Motor neuron (in vitro differentiated cells): ENCODE data around the gene SMCO2. TPM values are rescaled to one million over a fixed set of nuclear protein-coding genes. Genes with fewer than 3 reads are reported as not detected.

Experiments
- ATAC-seq, 8 experiments: fragments of 200-7000 bp; cut with Tn5 transposase; replicated peaks in 6 of 8; 2 replicates each; pipeline ENCODE4 v1.8.0; 2021; ENCODE audit warnings: mild to moderate bottlenecking in 8 of 8, moderate library complexity in 8 of 8
- H3K27ac ChIP-seq, 2 donors: fragments of 250-450 bp; sonication (Bioruptor Pico); 2 replicates each; pipeline ENCODE4 v1.9.0; 2021; ENCODE audit warnings: antibody characterized with exemption in 2 of 2, mild to moderate bottlenecking in 2 of 2, moderate library complexity in 1 of 2
- H3K4me1 ChIP-seq, 2 donors: fragments of 250-450 bp; sonication (Bioruptor Pico); replicated peaks in 1 of 2; 2 replicates each; pipeline ENCODE4 v1.6.1; 2021; ENCODE audit warnings: antibody characterized with exemption in 2 of 2, mild to moderate bottlenecking in 2 of 2, moderate library complexity in 1 of 2
- H3K4me3 ChIP-seq, 5 donors: fragments of 250-450 bp; sonication (Bioruptor Pico); 2 replicates each; pipeline ENCODE4 v1.9.0; 2021; ENCODE audit warnings: antibody characterized with exemption in 5 of 5, mild to moderate bottlenecking in 5 of 5, moderate library complexity in 4 of 5
- WGBS, 10 experiments: fragments of 450-650 bp; shearing (Covaris generic); methylation state at CpG; one replicate each; pipeline ENCODE4 v1.0.0; 2022; 5-methylcytosine and 5-hydroxymethylcytosine counted together
- in situ Hi-C, 9 experiments: fragments of 400-800 bp; cut with MboI; loops; one replicate each; pipeline ENCODE4 v1.15.0; 2021; ENCODE audit warnings: low sequenced_read_pairs in 9 of 9, low pct_unique_long_range_greater_than_20kb in 2 of 9; ENCODE audit not compliant: unreplicated experiment in 9 of 9
- total RNA-seq, 8 experiments: library from RNA; unstranded; fragments of 300-600 nt; gene quantifications; 2 replicates each; pipeline versions ENCODE4 v1.2.3 to v1.2.4, GENCODE V29; 2022

SMCO2 gene
- total RNA-seq, 8 experiments from 2014 or later, result 0.71 TPM; not detected in 7

- H3K27ac ChIP-seq, result no peak overlapping the region
- 40 to 94% (median 72%) methylated on average over 1 to 2 of the region's 2 CpGs for WGBS, 10 experiments
- no peaks in the 10 kb centered on the region for H3K4me1 ChIP-seq
- H3K4me3 ChIP-seq, result no peak overlapping the region
- no peak for ATAC-seq
- in situ Hi-C loops, result no loop called here
These were observed 44.7 kb downstream of the SMCO2 start for GRCh38 chr12:27491226-27491625.

- Histone ChIP-seq H3K27ac (no peak overlapping the region), H3K4me3 (no peak overlapping the region), H3K4me1 (no peaks in the 10 kb centered on the region)
- peak in 2 of 8 experiments; percentile 17 to 84 for ATAC-seq
- 0 to 93% (median 74%) methylated on average over 1 to 6 of the region's 6 CpGs for WGBS, 10 experiments
- in situ Hi-C loops, result no loop called here
These were observed 46.9 kb downstream of the SMCO2 start for GRCh38 chr12:27493260-27493940.

GRCh38 chr12:27497446-27497845, 50.9 kb downstream of the SMCO2 start:
- 78 to 100% (median 83%) methylated on average over 1 to 3 of the region's 3 CpGs; no CpG with 5 or more reads in 4 of the 10 experiments for WGBS, 10 experiments
- H3K4me1 ChIP-seq, result no peaks in the 10 kb centered on the region
- in situ Hi-C loops, result no loop called here
- no peak overlapping the region for H3K4me3 ChIP-seq
- ATAC-seq, result no peak
- no peak overlapping the region for H3K27ac ChIP-seq

GRCh38 chr12:27498149-27498548, 51.6 kb downstream of the SMCO2 start:
- 61 to 100% (median 90%) methylated on average over 2 to 4 of the region's 4 CpGs; no CpG with 5 or more reads in 2 of the 10 experiments for WGBS, 10 experiments
- in situ Hi-C loops, result no loop called here
- Histone ChIP-seq H3K4me3 (no peak overlapping the region), H3K4me1 (no peaks in the 10 kb centered on the region), H3K27ac (no peak overlapping the region)
- no peak for ATAC-seq

GRCh38 chr12:27498761-27499160, 52.2 kb downstream of the SMCO2 start:
- Histone ChIP-seq H3K4me3 (no peak overlapping the region), H3K4me1 (no peaks in the 10 kb centered on the region), H3K27ac (no peak overlapping the region)
- in situ Hi-C loops, result no loop called here
- no peak for ATAC-seq
- WGBS, 10 experiments, result 8 to 87% (median 80%) methylated on average over 1 to 5 of the region's 5 CpGs

GRCh38 chr12:27499377-27499776, 52.8 kb downstream of the SMCO2 start:
- ATAC-seq, result no peak
- WGBS, 10 experiments, result 93 to 100% (median 100%) methylated on average over 1 to 3 of the region's 3 CpGs; no CpG with 5 or more reads in 1 of the 10 experiments
- in situ Hi-C loops, result no loop called here
- no peak overlapping the region for H3K27ac ChIP-seq
- H3K4me3 ChIP-seq, result no peak overlapping the region
- H3K4me1 ChIP-seq, result no peaks in the 10 kb centered on the region

GRCh38 chr12:27500546-27500945, 54.0 kb downstream of the SMCO2 start:
- peaks cover 0 to under 1% of the 10 kb centered on the region in 2 donors for H3K4me1 ChIP-seq
- in situ Hi-C loops, result no loop called here
- H3K4me3 ChIP-seq, result no peak overlapping the region
- no peak overlapping the region for H3K27ac ChIP-seq
- ATAC-seq, result no peak
- WGBS, 10 experiments, result 36 to 100% (median 94%) methylated on average over 1 to 3 of the region's 3 CpGs; no CpG with 5 or more reads in 1 of the 10 experiments

- peaks cover 0 to 2% of the 10 kb centered on the region in 2 donors for H3K4me1 ChIP-seq
- in situ Hi-C loops, result no loop called here
- no peak overlapping the region for H3K4me3 ChIP-seq
- no peak for ATAC-seq
- no peak overlapping the region for H3K27ac ChIP-seq
- WGBS, 10 experiments, result 80 to 100% (median 93%) methylated on average over 1 to 6 of the region's 6 CpGs; no CpG with 5 or more reads in 1 of the 10 experiments
These were observed 55.5 kb downstream of the SMCO2 start for GRCh38 chr12:27502021-27502435.

GRCh38 chr12:27504507-27504906, 58.0 kb downstream of the SMCO2 start:
- peak in 2 of 8 experiments; percentile 67 to 73 for ATAC-seq
- no peak overlapping the region for H3K27ac ChIP-seq
- WGBS, 10 experiments, result 75 to 100% (median 100%) methylated on average over 1 to 2 of the region's 2 CpGs; no CpG with 5 or more reads in 2 of the 10 experiments
- in situ Hi-C loops, result no loop called here
- no peak overlapping the region for H3K4me3 ChIP-seq
- peaks cover 0 to 2% of the 10 kb centered on the region in 2 donors for H3K4me1 ChIP-seq

GRCh38 chr12:27505109-27505508, 58.6 kb downstream of the SMCO2 start:
- peak in 3 of 8 experiments; percentile 58 to 82 (median 64) for ATAC-seq
- H3K4me1 ChIP-seq, result peaks cover 0 to 2% of the 10 kb centered on the region in 2 donors
- no peak overlapping the region for H3K27ac ChIP-seq
- 0 to 100% (median 60%) methylated on average over 1 to 2 of the region's 2 CpGs; no CpG with 5 or more reads in 1 of the 10 experiments for WGBS, 10 experiments
- H3K4me3 ChIP-seq, result no peak overlapping the region
- in situ Hi-C loops, result no loop called here

GRCh38 chr12:27505761-27506160, 59.2 kb downstream of the SMCO2 start:
- Histone ChIP-seq H3K27ac (no peak overlapping the region), H3K4me3 (no peak overlapping the region), H3K4me1 (peaks cover 0 to 2% of the 10 kb centered on the region in 2 donors)
- in situ Hi-C loops, result no loop called here
- peak in 1 of 8 experiments; percentile 84 for ATAC-seq

GRCh38 chr12:27506645-27507189, 60.2 kb downstream of the SMCO2 start:
- Histone ChIP-seq H3K4me1 (peaks cover 0 to 2% of the 10 kb centered on the region in 2 donors), H3K27ac (no peak overlapping the region), H3K4me3 (no peak overlapping the region)
- in situ Hi-C loops, result no loop called here
- ATAC-seq, result no peak
- WGBS, 10 experiments, result 70 to 100% (median 91%) methylated on average over 2 of the region's 2 CpGs; no CpG with 5 or more reads in 2 of the 10 experiments

- ATAC-seq, result no peak
These were observed 62.3 kb downstream of the SMCO2 start for GRCh38 chr12:27508736-27509431.

More at GRCh38 chr12:27508736-27509431, 62.3 kb downstream of the SMCO2 start:
- in situ Hi-C loops, result no loop called here
- H3K27ac ChIP-seq, result no peak overlapping the region
- no peak overlapping the region for H3K4me3 ChIP-seq
- WGBS, 10 experiments, result 20 to 100% (median 76%) methylated on average over 1 to 5 of the region's 5 CpGs; no CpG with 5 or more reads in 1 of the 10 experiments
- H3K4me1 ChIP-seq, result peaks cover 0 to 2% of the 10 kb centered on the region in 2 donors
